CD1c-positive myeloid dendritic cell (primary cell): ENCODE results near the gene KCNC3.

ENCODE experiments used
- DNase-seq: peaks from one replicate; pipeline ENCODE4 v3.0.0-alpha.2; 2016; ENCODE audit errors: extremely low spot score

Gene KCNC3

GRCh38 chr19:50310759-50311465 lies 18.3 kb downstream of the KCNC3 start:
- no peak for DNase-seq

GRCh38 chr19:50309396-50310125 lies 19.6 kb downstream of the KCNC3 start:
- DNase-seq = no peak

GRCh38 chr19:50308991-50309390 lies 20.2 kb downstream of the KCNC3 start:
- no peak for DNase-seq

GRCh38 chr19:50303558-50303957 lies 25.6 kb downstream of the KCNC3 start:
- DNase-seq = no peak

GRCh38 chr19:50301607-50301971 lies 27.6 kb downstream of the KCNC3 start:
- DNase-seq = no peak

- DNase-seq = peak; percentile 80
These were observed 28.2 kb downstream of the KCNC3 start for GRCh38 chr19:50300814-50301606.

- peak; percentile 70 for DNase-seq
These were observed 29.1 kb downstream of the KCNC3 start for GRCh38 chr19:50300051-50300450.

GRCh38 chr19:50293263-50294004 lies 35.7 kb downstream of the KCNC3 start:
- DNase-seq = no peak

GRCh38 chr19:50292216-50292827 lies 36.9 kb downstream of the KCNC3 start:
- no peak for DNase-seq

GRCh38 chr19:50290775-50291174 lies 38.4 kb downstream of the KCNC3 start:
- DNase-seq = no peak

- DNase-seq = no peak
These were observed 39.2 kb downstream of the KCNC3 start for GRCh38 chr19:50290011-50290410.

GRCh38 chr19:50288954-50289353 lies 40.2 kb downstream of the KCNC3 start:
- DNase-seq = no peak

GRCh38 chr19:50287331-50287730 lies 41.8 kb downstream of the KCNC3 start:
- DNase-seq = no peak

- DNase-seq = no peak
These were observed 42.7 kb downstream of the KCNC3 start for GRCh38 chr19:50286443-50286842.

- no peak for DNase-seq
These were observed 43.3 kb downstream of the KCNC3 start for GRCh38 chr19:50285833-50286232.

GRCh38 chr19:50281491-50281890 lies 47.7 kb downstream of the KCNC3 start:
- no peak for DNase-seq

GRCh38 chr19:50280983-50281382 lies 48.2 kb downstream of the KCNC3 start:
- DNase-seq = no peak

- no peak for DNase-seq
These were observed 49.1 kb downstream of the KCNC3 start for GRCh38 chr19:50280074-50280473.

GRCh38 chr19:50277966-50278580 lies 51.1 kb downstream of the KCNC3 start:
- no peak for DNase-seq

GRCh38 chr19:50276370-50277063 lies 52.7 kb downstream of the KCNC3 start:
- no peak for DNase-seq
